A549 (cell line): ENCODE data around the gene MYRF. TPM values are rescaled to one million over a fixed set of nuclear protein-coding genes. Genes with fewer than 3 reads are reported as not detected.

ENCODE experiments used
- ATAC-seq, 2 experiments: fragments of 200-7000 bp in 1 of 2; fragments of >200 bp in 1 of 2; cut with Nextera tagmentation in 1 of 2; cut with Tn5 transposase in 1 of 2; 3 replicates each; pipeline versions ENCODE4 v1.8.0 to v1.9.1; 2018 to 2020; ENCODE audit warnings: mild to moderate bottlenecking in 1 of 2, moderate library complexity in 1 of 2
- CTCF ChIA-PET: fragments of 300-600 bp; sonication (Branson Sonifier 250); formaldehyde crosslinking; extraction: SDS; loops from one replicate; lab custom pipeline; 2021; ENCODE audit warnings: antibody characterized with exemption, inconsistent platforms; lab: Yijun Ruan, JAX
- POLR2A ChIA-PET: fragments of 350-600 bp; formaldehyde crosslinking; extraction: SDS; loops from one replicate; lab custom pipeline; 2021; ENCODE audit warnings: antibody characterized with exemption, inconsistent platforms; lab: Yijun Ruan, JAX
- DNase-seq, 2 experiments: peaks; one replicate each; pipeline versions ENCODE4 v3.0.0 to v3.0.0-alpha.2; 2011 to 2016; ENCODE audit warnings: low read depth in 1 of 2, low spot score in 1 of 2
- FAIRE-seq: peaks from 2 replicates; lab custom pipeline; 2011; peaks lifted over from hg19 to GRCh38; lab: Jason Lieb, UNC
- H3K27ac ChIP-seq, 2 experiments: fragments of >200 bp; sonication (Bioruptor Twin); formaldehyde crosslinking; 3 replicates each; pipeline ENCODE4 v1.5.1; 2016 to 2017
- H3K4me1 ChIP-seq: fragments of >200 bp; sonication (Bioruptor Twin); formaldehyde crosslinking; 3 replicates; pipeline ENCODE4 v1.6.1; 2016
- H3K4me2 ChIP-seq: fragments of >200 bp; sonication (Bioruptor Twin); formaldehyde crosslinking; 3 replicates; pipeline ENCODE4 v1.6.1; 2016
- H3K4me3 ChIP-seq: fragments of >200 bp; sonication (Bioruptor Twin); formaldehyde crosslinking; 3 replicates; pipeline ENCODE4 v1.5.1; 2016
- H3K9me3 ChIP-seq: fragments of >200 bp; sonication (Bioruptor Twin); formaldehyde crosslinking; 3 replicates; pipeline ENCODE4 v1.6.1; 2016
- BHLHE40 ChIP-seq: IDR thresholded peaks from 2 replicates; pipeline ENCODE4 v1.6.1; 2012; ENCODE audit warnings: low read depth, low read length, inconsistent platforms
- EP300 ChIP-seq, 2 experiments: fragments of >200 bp; sonication (Bioruptor Twin); formaldehyde crosslinking; IDR thresholded peaks; 2 replicates in 1 of 2; 3 replicates in 1 of 2; pipeline ENCODE4 v1.6.1; 2016 to 2017
- ESRRA ChIP-seq: fragments of 150-350 bp; IDR thresholded peaks from 2 replicates; pipeline ENCODE4 v1.6.1; 2014; ENCODE audit warnings: mild to moderate bottlenecking, low read length, borderline replicate concordance
- FOSB ChIP-seq: fragments of 250-450 bp; sonication (Bioruptor Pico); IDR thresholded peaks from 2 replicates; pipeline ENCODE4 v1.5.0; 2020; ENCODE audit warnings: mild to moderate bottlenecking, moderate library complexity
- HEYL ChIP-seq: fragments of 250-450 bp; sonication (Bioruptor Pico); IDR thresholded peaks from 2 replicates; pipeline ENCODE4 v1.8.0; 2021; ENCODE audit warnings: mild to moderate bottlenecking, moderate library complexity
- HOXA7 ChIP-seq: fragments of 250-450 bp; sonication (Bioruptor Pico); IDR thresholded peaks from 2 replicates; pipeline ENCODE4 v1.5.0; 2020; ENCODE audit warnings: mild to moderate bottlenecking, moderate library complexity
- HOXB13 ChIP-seq: fragments of 250-450 bp; sonication (Bioruptor Pico); IDR thresholded peaks from 2 replicates; pipeline ENCODE4 v1.5.0; 2020; ENCODE audit warnings: low read depth, mild to moderate bottlenecking, moderate library complexity
- KDM1A ChIP-seq: fragments of 200-600 bp; sonication (generic); IDR thresholded peaks from 2 replicates; pipeline ENCODE4 v1.6.1; 2016; ENCODE audit warnings: low read depth, mild to moderate bottlenecking
- MYC ChIP-seq: IDR thresholded peaks from 2 replicates; pipeline ENCODE4 v1.6.1; 2012; ENCODE audit warnings: mild to moderate bottlenecking, inconsistent platforms, low read length, improper control_type of control experiment, borderline replicate concordance
- NFE2L2 ChIP-seq: fragments of 150-350 bp; conservative IDR thresholded peaks from 2 replicates; pipeline ENCODE4 v1.6.1; 2014; ENCODE audit warnings: low read length
- NR3C1 ChIP-seq: fragments of >200 bp; sonication (Bioruptor Twin); formaldehyde crosslinking; IDR thresholded peaks from 3 replicates; pipeline ENCODE4 v1.6.1; 2017
- PHF8 ChIP-seq: fragments of 200-600 bp; sonication (generic); IDR thresholded peaks from 2 replicates; pipeline ENCODE4 v1.6.1; 2016; ENCODE audit warnings: low read depth, mild to moderate bottlenecking, antibody characterized with exemption, moderate library complexity, borderline replicate concordance
- POLR2AphosphoS2 ChIP-seq: conservative IDR thresholded peaks from 2 replicates; pipeline ENCODE4 v1.6.1; 2012; ENCODE audit warnings: low read length, improper control_type of control experiment, inconsistent platforms
- RAD21 ChIP-seq, 2 experiments: fragments of >200 bp in 1 of 2; sonication (Bioruptor Twin) in 1 of 2; formaldehyde crosslinking in 1 of 2; IDR thresholded peaks in 1 of 2; conservative IDR thresholded peaks in 1 of 2; 2 replicates in 1 of 2; 3 replicates in 1 of 2; pipeline ENCODE4 v1.6.1; 2012 to 2018; ENCODE audit warnings: inconsistent platforms in 1 of 2
- RFX5 ChIP-seq: fragments of 450-650 bp; IDR thresholded peaks from 2 replicates; pipeline ENCODE4 v1.7.1; 2014; ENCODE audit warnings: antibody characterized with exemption, mild to moderate bottlenecking, moderate library complexity
- SREBF2 ChIP-seq: fragments of 450-650 bp; IDR thresholded peaks from 2 replicates; pipeline ENCODE4 v1.6.1; 2014; ENCODE audit warnings: mild to moderate bottlenecking, moderate library complexity
- ZNF302 ChIP-seq: fragments of 250-450 bp; sonication (Bioruptor Pico); IDR thresholded peaks from 2 replicates; pipeline ENCODE4 v1.9.0; 2021; ENCODE audit warnings: inconsistent platforms, mild to moderate bottlenecking, moderate library complexity
- WGBS: methylation state at CpG from one replicate; pipeline ENCODE4 v1.1.6; 2017; ENCODE audit errors: missing lambda C conversion rate; 5-methylcytosine and 5-hydroxymethylcytosine counted together
- polyA plus RNA-seq, 4 experiments: library from polyadenylated mRNA; depleted of rRNA in 3 of 4; stranded (reverse); fragments of >200 nt; fragmentation: RNase III in 1 of 4; extraction: RNeasy Plus Mini Kit Qiagen cat#74134 plus additional on column Dnase treatment in 1 of 4; gene quantifications; 2 replicates in 3 of 4; 3 replicates in 1 of 4; pipeline ENCODE4 v1.2.3, GENCODE V29; 2011 to 2017
- TF ChIP-seq, protein P1 (sequence below): fragments of 150-350 bp; IDR thresholded peaks from 2 replicates; pipeline ENCODE4 v1.6.1; 2014; ENCODE audit warnings: low read depth, mild to moderate bottlenecking, low read length
- TF ChIP-seq, protein P2 (sequence below): IDR thresholded peaks from 2 replicates; pipeline ENCODE4 v1.6.1; 2012; ENCODE audit warnings: low read depth, borderline replicate concordance

MYRF gene
- polyA plus RNA-seq, 2 of the 4 experiments (the other 2 are of a cell fraction): 14.7 to 22.3 TPM

DNA sequence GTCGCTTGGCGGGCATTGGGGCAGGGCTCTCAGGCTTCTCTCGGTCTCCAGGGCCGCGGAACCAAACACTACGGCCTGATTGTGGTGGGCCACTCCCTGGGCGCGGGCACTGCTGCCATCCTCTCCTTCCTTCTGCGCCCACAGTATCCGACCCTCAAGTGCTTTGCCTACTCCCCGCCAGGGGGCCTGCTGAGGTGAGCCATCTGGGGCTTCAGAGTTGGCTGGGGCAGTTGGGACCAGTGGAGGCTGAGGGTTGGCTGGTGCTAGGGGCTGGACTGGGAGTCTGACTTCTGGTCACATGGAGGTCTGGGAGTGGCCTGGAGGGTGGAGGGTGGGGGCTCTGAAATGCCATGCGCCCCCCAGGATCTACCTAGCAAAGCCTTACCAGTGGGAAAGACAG, 15.3 kb upstream of the MYRF start:
- CTCF ChIA-PET: interaction anchor here (0.9 to 11.4 kb wide), 5 partner anchors 10 to 260 kb away, joined by 3 to 156 read pairs (median 3); partner anchors contain the start of gene LRRC10B
- H3K4me2 ChIP-seq: no peak overlapping the region
- no peak overlapping the region for H3K27ac ChIP-seq
- H3K4me1 ChIP-seq: no peaks in the 10 kb centered on the region
- no peak overlapping the region for H3K4me3 ChIP-seq
- POLR2A ChIA-PET: no interaction called here
- DNase-seq (no peak), ATAC-seq (peak; percentile 22 to 67; a peak in 4 of 6 replicates), FAIRE-seq (no peak)
- H3K9me3 ChIP-seq: no peaks in the 10 kb centered on the region
- 87% methylated on average over 12 of the region's 12 CpGs for WGBS
- TF ChIP-seq EP300 (IDR thresholded peaks at IDR 0.05) (no peak), POLR2AphosphoS2 (no peak), KDM1A (no peak), FOSB (no peak), HEYL (CRISPR knock-in tag) (no peak), NR3C1 (no peak), PHF8 (no peak), MYC (no peak), RFX5 (no peak), RAD21 (conservative IDR thresholded peaks at IDR 0.05 in 1 of 2, IDR thresholded peaks at IDR 0.05 in 1 of 2) (no peak), SREBF2 (no peak), BHLHE40 (no peak), HOXA7 (no peak)
- TF ChIP-seq, protein P1, sequence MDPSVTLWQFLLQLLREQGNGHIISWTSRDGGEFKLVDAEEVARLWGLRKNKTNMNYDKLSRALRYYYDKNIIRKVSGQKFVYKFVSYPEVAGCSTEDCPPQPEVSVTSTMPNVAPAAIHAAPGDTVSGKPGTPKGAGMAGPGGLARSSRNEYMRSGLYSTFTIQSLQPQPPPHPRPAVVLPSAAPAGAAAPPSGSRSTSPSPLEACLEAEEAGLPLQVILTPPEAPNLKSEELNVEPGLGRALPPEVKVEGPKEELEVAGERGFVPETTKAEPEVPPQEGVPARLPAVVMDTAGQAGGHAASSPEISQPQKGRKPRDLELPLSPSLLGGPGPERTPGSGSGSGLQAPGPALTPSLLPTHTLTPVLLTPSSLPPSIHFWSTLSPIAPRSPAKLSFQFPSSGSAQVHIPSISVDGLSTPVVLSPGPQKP: no peak
- TF ChIP-seq, all 56 proteins: peak for 0

DNA sequence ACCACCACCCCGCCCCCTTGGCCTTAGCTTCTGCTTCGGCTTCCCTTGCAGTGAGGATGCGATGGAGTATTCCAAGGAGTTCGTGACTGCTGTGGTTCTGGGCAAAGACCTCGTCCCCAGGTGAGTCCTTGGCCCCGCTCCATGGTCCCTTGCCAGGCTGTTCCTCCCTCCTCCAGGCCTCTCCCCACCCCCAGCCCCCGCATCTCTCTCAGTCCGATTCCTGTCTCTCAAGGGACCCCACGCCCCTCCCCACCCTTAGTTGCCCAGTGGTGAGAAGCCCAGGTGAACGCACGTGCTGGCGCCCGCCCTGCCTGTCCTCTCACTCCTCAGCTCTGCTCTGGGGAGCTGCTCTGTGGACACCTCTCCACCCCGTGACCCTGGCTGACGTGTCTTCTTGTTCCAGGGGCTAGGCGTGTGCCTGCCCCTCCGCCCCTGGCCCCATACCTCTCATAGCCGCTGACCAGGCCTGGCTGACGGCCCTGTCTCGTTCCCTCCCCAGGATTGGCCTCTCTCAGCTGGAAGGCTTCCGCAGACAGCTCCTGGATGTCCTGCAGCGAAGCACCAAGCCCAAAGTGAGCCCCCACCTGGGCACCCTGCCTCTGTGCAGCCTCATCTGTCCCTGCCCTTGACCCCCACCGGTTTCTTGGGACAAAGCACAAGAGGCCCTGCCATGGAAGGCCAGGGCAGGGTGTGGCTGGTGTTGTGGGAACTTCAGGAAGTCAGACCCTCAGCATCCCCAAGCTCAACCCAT, 14.6 kb upstream of the MYRF start:
- Histone ChIP-seq H3K4me3 (no peak overlapping the region), H3K9me3 (no peaks in the 10 kb centered on the region), H3K4me2 (no peak overlapping the region), H3K4me1 (no peaks in the 10 kb centered on the region), H3K27ac (no peak overlapping the region)
- ATAC-seq: 0 out of 6 replicates have a peak, but pooled peaks of 1 of the 2 experiments have one; percentile 11
- TF ChIP-seq, protein P2, sequence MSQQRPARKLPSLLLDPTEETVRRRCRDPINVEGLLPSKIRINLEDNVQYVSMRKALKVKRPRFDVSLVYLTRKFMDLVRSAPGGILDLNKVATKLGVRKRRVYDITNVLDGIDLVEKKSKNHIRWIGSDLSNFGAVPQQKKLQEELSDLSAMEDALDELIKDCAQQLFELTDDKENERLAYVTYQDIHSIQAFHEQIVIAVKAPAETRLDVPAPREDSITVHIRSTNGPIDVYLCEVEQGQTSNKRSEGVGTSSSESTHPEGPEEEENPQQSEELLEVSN: no peak
- TF ChIP-seq NR3C1 (no peak), KDM1A (no peak), ZNF302 (no peak)
- FAIRE-seq: no peak
- ChIA-PET CTCF (interaction anchor here (1.0 to 11.4 kb wide), 3 partner anchors 9 to 260 kb away, joined by 3 to 156 read pairs (median 3); no protein-coding TSS in a partner anchor), POLR2A (no interaction called here)
- DNase-seq: no peak
- WGBS: 82% methylated on average over 21 of the region's 23 CpGs

DNA sequence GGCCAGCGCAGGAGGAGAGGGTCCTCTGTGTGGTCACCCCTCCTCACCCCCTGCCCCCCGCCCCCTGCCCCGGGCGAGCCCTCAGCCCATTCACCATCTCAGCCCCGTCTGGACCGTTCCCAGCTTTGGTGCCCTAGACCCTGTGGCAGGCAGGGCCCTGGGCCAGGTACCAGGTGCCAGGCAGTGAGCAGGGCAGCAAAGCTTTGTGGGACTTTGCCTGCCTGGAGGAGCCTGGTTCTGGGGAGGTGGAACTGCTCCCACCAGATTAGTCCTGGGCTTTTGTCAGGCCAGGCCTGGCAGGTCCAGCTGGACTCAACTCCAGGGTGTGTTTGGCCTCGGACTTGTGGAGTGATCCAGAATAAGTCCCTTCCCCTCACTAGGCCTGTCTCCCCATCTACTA, 13.7 kb upstream of the MYRF start:
- Histone ChIP-seq H3K4me2 (no peak overlapping the region), H3K27ac (no peak overlapping the region), H3K9me3 (no peaks in the 10 kb centered on the region), H3K4me1 (no peaks in the 10 kb centered on the region), H3K4me3 (no peak overlapping the region)
- TF ChIP-seq ESRRA (no peak), RFX5 (no peak), FOSB (no peak), PHF8 (no peak), HEYL (CRISPR knock-in tag) (no peak), NFE2L2 (no peak), HOXB13 (no peak), ZNF302 (no peak)
- TF ChIP-seq, protein P2: no peak
- FAIRE-seq (no peak), ATAC-seq (no peak), DNase-seq (no peak)
- WGBS: 94% methylated on average over 6 of the region's 7 CpGs
- ChIA-PET CTCF (interaction anchor here (0.6 to 11.4 kb wide), 5 partner anchors 8 to 86 kb away, joined by 3 to 156 read pairs (median 3); no protein-coding TSS in a partner anchor), POLR2A (no interaction called here)
